Measurements from ENCODE around the gene OAS2.

GRCh38 chr12:113056381-113056630, 78.0 kb downstream of the OAS2 start:
- TF ChIP-seq CTCF (IDR thresholded peaks at IDR 0.05) (no peak), POLR2A (IDR thresholded peaks at IDR 0.05) (no peak)
